Vagina (tissue), 2 donors: ENCODE measurements around the gene ADGRL3. TPM values are rescaled to one million over a fixed set of nuclear protein-coding genes. Genes with fewer than 3 reads are reported as not detected.

Experiments used
- DNase-seq, 2 donors: peaks; one replicate each; pipeline ENCODE4 v3.0.0-alpha.2; 2017; ENCODE audit errors: extremely low spot score in 2 of 2
- H3K27ac ChIP-seq: fragments of 200-600 bp; sonication (generic); one replicate; pipeline ENCODE4 v1.5.1; 2019
- H3K27me3 ChIP-seq: fragments of 200-600 bp; sonication (generic); one replicate; pipeline ENCODE4 v1.5.1; 2019
- H3K36me3 ChIP-seq, 2 donors: fragments of 200-600 bp; sonication (generic); one replicate each; pipeline ENCODE4 v1.5.1; 2017 to 2019
- H3K4me1 ChIP-seq: fragments of 200-600 bp; sonication (generic); one replicate; pipeline ENCODE4 v1.5.1; 2019
- H3K4me3 ChIP-seq, 2 donors: fragments of 200-600 bp; sonication (generic); 1 replicate in 1 of 2; 2 replicates in 1 of 2; pipeline ENCODE4 v1.5.1; 2016 to 2019
- H3K9me3 ChIP-seq: fragments of 200-600 bp; sonication (generic); one replicate; pipeline ENCODE4 v1.5.1; 2019
- POLR2A ChIP-seq, 2 donors: fragments of 450-650 bp; IDR thresholded peaks; one replicate each; pipeline ENCODE4 v1.6.1; 2017; ENCODE audit warnings: antibody characterized with exemption in 2 of 2, mild to moderate bottlenecking in 2 of 2, moderate library complexity in 2 of 2
- POLR2AphosphoS5 ChIP-seq, 2 donors: sonication (generic); formaldehyde crosslinking; IDR thresholded peaks; one replicate each; pipeline ENCODE4 v1.9.0; 2017; ENCODE audit warnings: antibody characterized with exemption in 2 of 2, mild to moderate bottlenecking in 2 of 2, low read depth in 1 of 2; ENCODE audit not compliant: insufficient read depth in 1 of 2
- intact Hi-C: fragments of 100-400 bp; cut with DNase I; formaldehyde crosslinking; loops from one replicate; pipeline ENCODE4 v1.15.1; 2023
- total RNA-seq: library from RNA; depleted of rRNA; stranded (reverse); fragments of >200 nt; gene quantifications from one replicate; pipeline ENCODE4 v1.2.3, GENCODE V29; 2016
- TF ChIP-seq, protein P1 (sequence below), 3 experiments: fragments of 450-650 bp in 2 of 3; fragments of 200-600 bp in 1 of 3; sonication (generic) in 1 of 3; IDR thresholded peaks; one replicate each; pipeline ENCODE4 v1.5.1; 2017 to 2019; ENCODE audit warnings: antibody characterized with exemption in 3 of 3, mild to moderate bottlenecking in 2 of 3, moderate library complexity in 2 of 3

Gene ADGRL3
- total RNA-seq, 1 donor from 2014 or later = 16.9 TPM

GRCh38 chr4:61919561-61919960, 719.4 kb downstream of the ADGRL3 start:
- H3K27me3 ChIP-seq = no peaks in the 10 kb centered on the region
- H3K9me3 ChIP-seq = no peaks in the 10 kb centered on the region
- intact Hi-C loops = no loop called here
- TF ChIP-seq, protein P1, sequence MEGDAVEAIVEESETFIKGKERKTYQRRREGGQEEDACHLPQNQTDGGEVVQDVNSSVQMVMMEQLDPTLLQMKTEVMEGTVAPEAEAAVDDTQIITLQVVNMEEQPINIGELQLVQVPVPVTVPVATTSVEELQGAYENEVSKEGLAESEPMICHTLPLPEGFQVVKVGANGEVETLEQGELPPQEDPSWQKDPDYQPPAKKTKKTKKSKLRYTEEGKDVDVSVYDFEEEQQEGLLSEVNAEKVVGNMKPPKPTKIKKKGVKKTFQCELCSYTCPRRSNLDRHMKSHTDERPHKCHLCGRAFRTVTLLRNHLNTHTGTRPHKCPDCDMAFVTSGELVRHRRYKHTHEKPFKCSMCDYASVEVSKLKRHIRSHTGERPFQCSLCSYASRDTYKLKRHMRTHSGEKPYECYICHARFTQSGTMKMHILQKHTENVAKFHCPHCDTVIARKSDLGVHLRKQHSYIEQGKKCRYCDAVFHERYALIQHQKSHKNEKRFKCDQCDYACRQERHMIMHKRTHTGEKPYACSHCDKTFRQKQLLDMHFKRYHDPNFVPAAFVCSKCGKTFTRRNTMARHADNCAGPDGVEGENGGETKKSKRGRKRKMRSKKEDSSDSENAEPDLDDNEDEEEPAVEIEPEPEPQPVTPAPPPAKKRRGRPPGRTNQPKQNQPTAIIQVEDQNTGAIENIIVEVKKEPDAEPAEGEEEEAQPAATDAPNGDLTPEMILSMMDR (IDR thresholded peaks at IDR 0.05) = no peak
- TF ChIP-seq POLR2A (IDR thresholded peaks at IDR 0.05) (no peak), POLR2AphosphoS5 (IDR thresholded peaks at IDR 0.05; ENCODE audit: insufficient read depth in 1 of 2, low read depth in 1 of 2) (no peak)
- H3K4me3 ChIP-seq = no peak overlapping the region
- DNase-seq = no peak
- no peaks in the 10 kb centered on the region for H3K4me1 ChIP-seq
- no peak overlapping the region for H3K27ac ChIP-seq
- H3K36me3 ChIP-seq = no peaks in the 10 kb centered on the region

- intact Hi-C loops = no loop called here
- H3K9me3 ChIP-seq = no peaks in the 10 kb centered on the region
- H3K4me3 ChIP-seq = no peak overlapping the region
- DNase-seq = no peak
- no peak overlapping the region for H3K27ac ChIP-seq
- no peaks in the 10 kb centered on the region for H3K36me3 ChIP-seq
- no peaks in the 10 kb centered on the region for H3K27me3 ChIP-seq
- TF ChIP-seq, protein P1 (IDR thresholded peaks at IDR 0.05) = no peak
- no peak for TF ChIP-seq POLR2A (IDR thresholded peaks at IDR 0.05)
- TF ChIP-seq POLR2AphosphoS5 (IDR thresholded peaks at IDR 0.05; ENCODE audit: insufficient read depth in 1 of 2, low read depth in 1 of 2) = no peak
- no peaks in the 10 kb centered on the region for H3K4me1 ChIP-seq
These were observed 721.8 kb downstream of the ADGRL3 start for GRCh38 chr4:61921920-61922319.

DNA sequence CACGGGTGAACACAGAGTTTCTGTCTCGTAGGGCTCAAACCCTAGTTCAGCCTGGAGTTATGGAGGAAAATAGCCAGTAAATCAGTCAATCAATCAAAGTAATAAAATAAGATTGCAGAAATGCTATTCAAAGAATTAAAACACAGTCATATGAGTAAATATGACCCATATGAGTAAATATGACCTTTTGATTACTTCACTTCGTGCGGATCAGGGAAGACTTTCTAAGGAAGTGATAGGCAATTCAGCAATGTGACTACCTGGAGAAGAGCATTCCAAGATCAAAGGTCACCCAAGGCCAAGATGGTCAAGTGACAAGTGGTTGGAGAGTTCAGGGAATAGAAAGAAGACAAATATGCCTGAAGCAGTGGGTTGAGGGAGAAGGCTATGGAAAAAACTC, 722.6 kb downstream of the ADGRL3 start:
- H3K36me3 ChIP-seq = no peaks in the 10 kb centered on the region
- H3K4me1 ChIP-seq = no peaks in the 10 kb centered on the region
- H3K9me3 ChIP-seq = no peaks in the 10 kb centered on the region
- DNase-seq = no peak
- no peak overlapping the region for H3K4me3 ChIP-seq
- no peak overlapping the region for H3K27ac ChIP-seq
- intact Hi-C loops = no loop called here
- TF ChIP-seq POLR2AphosphoS5 (IDR thresholded peaks at IDR 0.05; ENCODE audit: insufficient read depth in 1 of 2, low read depth in 1 of 2) (no peak), POLR2A (IDR thresholded peaks at IDR 0.05) (no peak)
- TF ChIP-seq, protein P1 (IDR thresholded peaks at IDR 0.05) = no peak
- H3K27me3 ChIP-seq = no peaks in the 10 kb centered on the region

DNA sequence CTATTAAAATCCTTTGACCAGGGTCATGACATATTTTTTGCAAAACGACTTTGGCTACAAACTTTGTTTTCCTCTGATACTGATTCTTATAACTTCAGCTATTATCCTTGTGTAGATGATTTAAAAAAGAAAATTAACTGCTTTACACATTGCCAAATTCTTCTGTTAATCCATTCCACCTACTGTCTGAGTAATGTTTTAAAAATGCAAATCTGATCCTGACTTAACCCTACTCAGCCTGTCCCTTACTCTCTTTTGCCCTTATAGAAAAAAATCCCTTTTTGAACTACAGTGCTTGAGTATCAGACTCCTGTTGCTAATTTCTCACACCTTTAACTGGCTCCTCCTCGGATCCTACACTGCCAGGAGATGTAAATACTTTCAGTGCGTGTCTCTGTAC, 723.1 kb downstream of the ADGRL3 start:
- DNase-seq = no peak
- Histone ChIP-seq H3K27ac (no peak overlapping the region), H3K4me1 (no peaks in the 10 kb centered on the region), H3K36me3 (no peaks in the 10 kb centered on the region), H3K4me3 (no peak overlapping the region), H3K9me3 (no peaks in the 10 kb centered on the region), H3K27me3 (no peaks in the 10 kb centered on the region)
- intact Hi-C loops = no loop called here
- no peak for TF ChIP-seq POLR2AphosphoS5 (IDR thresholded peaks at IDR 0.05; ENCODE audit: insufficient read depth in 1 of 2, low read depth in 1 of 2)
- TF ChIP-seq POLR2A (IDR thresholded peaks at IDR 0.05) = no peak
- TF ChIP-seq, protein P1 (IDR thresholded peaks at IDR 0.05) = no peak

- DNase-seq = no peak
- Histone ChIP-seq H3K27ac (no peak overlapping the region), H3K27me3 (no peaks in the 10 kb centered on the region), H3K4me3 (no peak overlapping the region), H3K36me3 (no peaks in the 10 kb centered on the region), H3K4me1 (no peaks in the 10 kb centered on the region), H3K9me3 (no peaks in the 10 kb centered on the region)
- TF ChIP-seq POLR2A (IDR thresholded peaks at IDR 0.05) (no peak), POLR2AphosphoS5 (IDR thresholded peaks at IDR 0.05; ENCODE audit: insufficient read depth in 1 of 2, low read depth in 1 of 2) (no peak)
- TF ChIP-seq, protein P1 (IDR thresholded peaks at IDR 0.05) = no peak
- intact Hi-C loops = no loop called here
These were observed 724.0 kb downstream of the ADGRL3 start for GRCh38 chr4:61924131-61924530.
